HG03039 (cell line): ENCODE measurements around the gene IPO11.
"Not testable (repeated sequence)": the region's sequence is repeated elsewhere in the genome, so short reads cannot be mapped to it uniquely, and the experiment has no call there.

Experiments used
- ATAC-seq: cut with Tn5 transposase; IDR thresholded peaks from one replicate; pipeline ENCODE4 v1.9.1; 2021; ENCODE audit warnings: mild to moderate bottlenecking, moderate library complexity; ENCODE audit not compliant: unreplicated experiment

IPO11 gene

GRCh38 chr5:62565740-62566139 lies 153.2 kb downstream of the IPO11 start:
- not testable (repeated sequence) for ATAC-seq

- no peak for ATAC-seq
These were observed 155.6 kb downstream of the IPO11 start for GRCh38 chr5:62568143-62568542.

- no peak for ATAC-seq
These were observed 156.4 kb downstream of the IPO11 start for GRCh38 chr5:62568800-62569432.

- peak; percentile 40 for ATAC-seq
These were observed 156.9 kb downstream of the IPO11 start for GRCh38 chr5:62569470-62569869.

GRCh38 chr5:62572918-62573514 lies 160.5 kb downstream of the IPO11 start:
- no peak for ATAC-seq

GRCh38 chr5:62574599-62574998 lies 162.0 kb downstream of the IPO11 start:
- peak; percentile 66 for ATAC-seq

- no peak for ATAC-seq
These were observed 162.5 kb downstream of the IPO11 start for GRCh38 chr5:62575066-62575465.

GRCh38 chr5:62575489-62575888 lies 162.9 kb downstream of the IPO11 start:
- no peak for ATAC-seq

- ATAC-seq, result no peak
These were observed 164.1 kb downstream of the IPO11 start for GRCh38 chr5:62576570-62577170.

GRCh38 chr5:62577488-62577887 lies 164.9 kb downstream of the IPO11 start:
- ATAC-seq, result no peak

- ATAC-seq, result peak; percentile 74
These were observed 166.0 kb downstream of the IPO11 start, which contains the start of gene LRRC70 for GRCh38 chr5:62578540-62578939. Gene LRRC70 (plus strand): TSS chr5:62578819. CDS start chr5:62579439, 620 bp downstream.

GRCh38 chr5:62579761-62580160 lies 167.2 kb downstream of the IPO11 start:
- ATAC-seq, result no peak

GRCh38 chr5:62581836-62582597 lies 169.5 kb downstream of the IPO11 start:
- ATAC-seq, result no peak

GRCh38 chr5:62584391-62584790 lies 171.8 kb downstream of the IPO11 start:
- ATAC-seq, result no peak

- ATAC-seq, result no peak
These were observed 172.7 kb downstream of the IPO11 start for GRCh38 chr5:62585306-62585705.

- ATAC-seq, result no peak
These were observed 173.2 kb downstream of the IPO11 start for GRCh38 chr5:62585751-62586150.

GRCh38 chr5:62587737-62588136 lies 175.2 kb downstream of the IPO11 start:
- ATAC-seq, result no peak

- no peak for ATAC-seq
These were observed 176.1 kb downstream of the IPO11 start for GRCh38 chr5:62588668-62589067.

- no peak for ATAC-seq
These were observed 176.9 kb downstream of the IPO11 start for GRCh38 chr5:62589504-62589903.

GRCh38 chr5:62590387-62590786 lies 177.8 kb downstream of the IPO11 start:
- ATAC-seq, result no peak

- ATAC-seq, result no peak
These were observed 180.0 kb downstream of the IPO11 start for GRCh38 chr5:62592558-62592957.

GRCh38 chr5:62593331-62593730 lies 180.8 kb downstream of the IPO11 start:
- ATAC-seq, result no peak
